ENCODE data around the gene ALDH16A1.

GRCh38 chr19:49491030-49491803, 38.2 kb downstream of the ALDH16A1 start:
- 0 out of 2 replicates have a peak, but pooled peaks have one; percentile 15 for TF ChIP-seq POLR2A (IDR thresholded peaks at IDR 0.05; ENCODE audit: low read depth, low read length)
- peak; percentile 41; the same call in 1 of the 2 replicates for TF ChIP-seq POLR2AphosphoS5 (IDR thresholded peaks at IDR 0.05; ENCODE audit: low read depth, low read length)

Data from GM12892 (cell line).